ENCODE data around the gene SPTA1. TPM values are rescaled to one million over a fixed set of nuclear protein-coding genes. Genes with fewer than 3 reads are reported as not detected.

Gene SPTA1
- polyA plus RNA-seq, 3 donors, result 0.19 to 0.28 TPM; not detected in 1

DNA sequence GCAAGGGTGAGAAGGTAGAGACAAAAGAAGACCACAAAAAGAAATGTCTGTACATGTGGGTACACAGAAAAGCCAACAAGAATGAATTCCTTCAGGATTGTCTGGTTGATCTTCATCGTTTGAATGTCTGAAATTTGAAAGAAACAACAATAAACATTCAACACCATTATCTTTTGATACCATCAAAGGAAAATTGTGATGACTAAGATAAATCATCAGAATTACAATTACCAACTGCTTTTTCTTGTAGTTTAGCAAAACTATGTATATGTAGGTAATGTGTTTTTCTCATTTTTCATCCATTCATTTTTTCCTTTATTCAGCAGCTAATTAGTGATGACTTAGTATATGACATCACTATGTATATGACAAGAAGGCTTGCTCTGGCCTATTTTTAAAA lies 106.8 kb downstream of the SPTA1 start, which contains the start of gene OR10X1:
Gene OR10X1, minus strand, starts transcription at position 167 of the 400 bp plus-strand sequence. Its CDS starts 0 bp downstream, at position 167.
- intact Hi-C loops (cut with micrococcal nuclease), result no loop called here
- H3K27me3 Mint-ChIP-seq (ENCODE audit: low read depth in 3 of 3), result no peaks in the 10 kb centered on the region
- H3K4me3 Mint-ChIP-seq, result no peak within 1 kb of the TSS

GRCh38 chr1:158577561-158577960 lies 109.0 kb downstream of the SPTA1 start:
- H3K27ac Mint-ChIP-seq, result no peak overlapping the region
- Histone ChIP-seq H3K36me3 (replicated peaks in 1 of 2; ENCODE audit: control insufficient read depth in 1 of 2, insufficient read depth in 2 of 2, low read length in 2 of 2) (no peaks in the 10 kb centered on the region), H3K4me1 (ENCODE audit: control insufficient read depth in 1 of 2, insufficient read depth in 2 of 2, low read length in 2 of 2) (no peaks in the 10 kb centered on the region), H3K9me3 (replicated peaks in 1 of 2; ENCODE audit: control insufficient read depth in 1 of 2, insufficient read depth in 1 of 2, low read length in 2 of 2) (no peaks in the 10 kb centered on the region), H3K27ac (ENCODE audit: low read depth in 1 of 2, low read length in 2 of 2) (no peak overlapping the region), H3K79me2 (ENCODE audit: insufficient read depth, low read length) (no peaks in the 10 kb centered on the region), H2AFZ (ENCODE audit: insufficient read depth, low read depth, low read length, poor library complexity, severe bottlenecking) (no peak overlapping the region), H3K4me2 (replicated peaks; ENCODE audit: extremely low read depth, low read length, poor library complexity, severe bottlenecking) (no peak overlapping the region), H3K4me3 (replicated peaks in 1 of 3; ENCODE audit: low read depth in 2 of 3, low read length in 3 of 3) (no peak overlapping the region), H4K20me1 (ENCODE audit: insufficient read depth, low read length) (no peaks in the 10 kb centered on the region), H3K27me3 (ENCODE audit: control insufficient read depth in 2 of 2, insufficient read depth in 2 of 2, low read length in 2 of 2) (no peaks in the 10 kb centered on the region), H3K9ac (ENCODE audit: insufficient read depth, low read length, poor library complexity, severe bottlenecking) (no peak overlapping the region)
- no peaks in the 10 kb centered on the region for H3K27me3 Mint-ChIP-seq (ENCODE audit: low read depth in 3 of 3)
- TF ChIP-seq, protein P1, sequence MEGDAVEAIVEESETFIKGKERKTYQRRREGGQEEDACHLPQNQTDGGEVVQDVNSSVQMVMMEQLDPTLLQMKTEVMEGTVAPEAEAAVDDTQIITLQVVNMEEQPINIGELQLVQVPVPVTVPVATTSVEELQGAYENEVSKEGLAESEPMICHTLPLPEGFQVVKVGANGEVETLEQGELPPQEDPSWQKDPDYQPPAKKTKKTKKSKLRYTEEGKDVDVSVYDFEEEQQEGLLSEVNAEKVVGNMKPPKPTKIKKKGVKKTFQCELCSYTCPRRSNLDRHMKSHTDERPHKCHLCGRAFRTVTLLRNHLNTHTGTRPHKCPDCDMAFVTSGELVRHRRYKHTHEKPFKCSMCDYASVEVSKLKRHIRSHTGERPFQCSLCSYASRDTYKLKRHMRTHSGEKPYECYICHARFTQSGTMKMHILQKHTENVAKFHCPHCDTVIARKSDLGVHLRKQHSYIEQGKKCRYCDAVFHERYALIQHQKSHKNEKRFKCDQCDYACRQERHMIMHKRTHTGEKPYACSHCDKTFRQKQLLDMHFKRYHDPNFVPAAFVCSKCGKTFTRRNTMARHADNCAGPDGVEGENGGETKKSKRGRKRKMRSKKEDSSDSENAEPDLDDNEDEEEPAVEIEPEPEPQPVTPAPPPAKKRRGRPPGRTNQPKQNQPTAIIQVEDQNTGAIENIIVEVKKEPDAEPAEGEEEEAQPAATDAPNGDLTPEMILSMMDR (IDR thresholded peaks at IDR 0.05), result no peak
- WGBS (ENCODE audit: insufficient coverage), result no CpG with 5 or more reads among the region's 3 CpGs
- no peaks in the 10 kb centered on the region for H3K36me3 Mint-ChIP-seq
- no peak for DNase-seq
- H3K4me3 Mint-ChIP-seq, result no peak overlapping the region
- H3K9me3 Mint-ChIP-seq, result peaks cover 0 to 3% (median 0%) of the 10 kb centered on the region in 7 donors
- intact Hi-C loops (cut with micrococcal nuclease), result no loop called here
- H3K4me1 Mint-ChIP-seq, result no peaks in the 10 kb centered on the region

More for the DNA sequence above, 106.8 kb downstream of the SPTA1 start, which contains the start of gene OR10X1:
- no peaks in the 10 kb centered on the region for H3K4me1 Mint-ChIP-seq
- Histone ChIP-seq H3K27ac (ENCODE audit: low read depth in 1 of 2, low read length in 2 of 2) (no peak within 1 kb of the TSS), H2AFZ (ENCODE audit: insufficient read depth, low read depth, low read length, poor library complexity, severe bottlenecking) (no peak within 1 kb of the TSS), H3K4me1 (ENCODE audit: control insufficient read depth in 1 of 2, insufficient read depth in 2 of 2, low read length in 2 of 2) (no peaks in the 10 kb centered on the region), H3K27me3 (ENCODE audit: control insufficient read depth in 2 of 2, insufficient read depth in 2 of 2, low read length in 2 of 2) (no peaks in the 10 kb centered on the region), H3K36me3 (replicated peaks in 1 of 2; ENCODE audit: control insufficient read depth in 1 of 2, insufficient read depth in 2 of 2, low read length in 2 of 2) (no peaks in the 10 kb centered on the region), H3K9ac (ENCODE audit: insufficient read depth, low read length, poor library complexity, severe bottlenecking) (no peak within 1 kb of the TSS), H3K4me3 (replicated peaks in 1 of 3; ENCODE audit: low read depth in 2 of 3, low read length in 3 of 3) (no peak within 1 kb of the TSS), H3K4me2 (replicated peaks; ENCODE audit: extremely low read depth, low read length, poor library complexity, severe bottlenecking) (no peak within 1 kb of the TSS), H4K20me1 (ENCODE audit: insufficient read depth, low read length) (no peaks in the 10 kb centered on the region), H3K9me3 (replicated peaks in 1 of 2; ENCODE audit: control insufficient read depth in 1 of 2, insufficient read depth in 1 of 2, low read length in 2 of 2) (no peaks in the 10 kb centered on the region), H3K79me2 (ENCODE audit: insufficient read depth, low read length) (no peaks in the 10 kb centered on the region)
- TF ChIP-seq, protein P1 (IDR thresholded peaks at IDR 0.05), result no peak
- H3K9me3 Mint-ChIP-seq, result peaks cover 0 to 3% (median 0%) of the 10 kb centered on the region in 7 donors
- no peak for DNase-seq
- no peak within 1 kb of the TSS for H3K27ac Mint-ChIP-seq
- WGBS (ENCODE audit: insufficient coverage), result no CpG with 5 or more reads among the region's 1 CpG
- H3K36me3 Mint-ChIP-seq, result no peaks in the 10 kb centered on the region

Measured in CD14-positive monocyte (primary cell).